Measurements from ENCODE around the gene SLAIN1.
A peak's percentile ranks its signal among the peaks of the same experiment; 100 is the strongest.

The SLAIN1 gene

GRCh38 chr13:77751513-77752456 is 54.3 kb downstream of the SLAIN1 start:
- TF ChIP-seq POLR2A (IDR thresholded peaks at IDR 0.05; ENCODE audit: low read length) (no peak), GATA1 (IDR thresholded peaks at IDR 0.05; ENCODE audit: low read depth, low read length) (no peak)
- DNase-seq = peak; percentile 63 to 73

- no peak for TF ChIP-seq GATA1 (IDR thresholded peaks at IDR 0.05; ENCODE audit: low read depth, low read length)
- no peak for TF ChIP-seq POLR2A (IDR thresholded peaks at IDR 0.05; ENCODE audit: low read length)
- peak; percentile 27 to 64 for DNase-seq
These were observed 55.1 kb downstream of the SLAIN1 start for GRCh38 chr13:77752512-77753069.

- no peak for DNase-seq
- TF ChIP-seq GATA1 (IDR thresholded peaks at IDR 0.05; ENCODE audit: low read depth, low read length) (no peak), POLR2A (IDR thresholded peaks at IDR 0.05; ENCODE audit: low read length) (no peak)
These were observed 63.4 kb downstream of the SLAIN1 start for GRCh38 chr13:77760893-77761292.

GRCh38 chr13:77767413-77767812 is 69.9 kb downstream of the SLAIN1 start:
- no peak for DNase-seq
- TF ChIP-seq POLR2A (IDR thresholded peaks at IDR 0.05; ENCODE audit: low read length) = no peak
- no peak for TF ChIP-seq GATA1 (IDR thresholded peaks at IDR 0.05; ENCODE audit: low read depth, low read length)

- TF ChIP-seq GATA1 (IDR thresholded peaks at IDR 0.05; ENCODE audit: low read depth, low read length) (no peak), POLR2A (IDR thresholded peaks at IDR 0.05; ENCODE audit: low read length) (no peak)
- DNase-seq = no peak
These were observed 76.7 kb downstream of the SLAIN1 start for GRCh38 chr13:77774181-77774580.

GRCh38 chr13:77776704-77777103 is 79.2 kb downstream of the SLAIN1 start:
- no peak for DNase-seq
- TF ChIP-seq GATA1 (IDR thresholded peaks at IDR 0.05; ENCODE audit: low read depth, low read length) = no peak
- no peak for TF ChIP-seq POLR2A (IDR thresholded peaks at IDR 0.05; ENCODE audit: low read length)

DNA sequence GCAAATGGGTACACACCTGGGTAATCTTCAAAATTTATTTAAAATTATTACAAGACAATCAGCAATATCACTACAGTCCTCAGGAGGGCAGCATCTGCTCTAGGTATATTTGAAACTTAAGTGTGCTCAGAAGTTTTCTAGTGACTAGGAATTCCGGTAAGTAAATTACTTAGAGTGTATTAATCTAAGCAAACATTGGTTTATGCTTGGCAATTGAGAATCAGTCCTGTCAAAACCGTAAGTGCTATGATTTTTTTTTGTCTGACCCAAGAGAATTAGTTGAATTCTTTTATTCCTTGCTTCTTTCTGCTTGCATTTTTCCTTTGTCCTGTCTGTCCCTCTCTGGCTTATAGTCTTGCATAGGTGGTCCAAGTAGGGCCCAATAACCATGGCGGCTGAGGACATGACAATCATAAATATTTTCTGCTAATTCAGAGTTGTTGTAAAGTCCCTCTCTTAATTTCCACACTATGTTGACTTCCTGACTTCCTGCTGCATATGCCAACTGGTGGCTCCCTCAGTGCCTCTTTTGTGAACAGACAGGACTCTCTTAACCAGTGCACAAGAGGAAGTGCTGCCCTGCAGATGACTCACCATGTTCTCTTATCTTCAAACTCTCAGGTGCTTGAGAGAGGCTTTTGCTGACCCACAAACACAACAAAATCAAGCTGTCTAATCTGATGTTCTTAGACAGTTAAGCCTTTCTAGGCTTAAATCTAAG is 82.2 kb downstream of the SLAIN1 start:
- TF ChIP-seq POLR2A (IDR thresholded peaks at IDR 0.05; ENCODE audit: low read length) (no peak), GATA1 (IDR thresholded peaks at IDR 0.05; ENCODE audit: low read depth, low read length) (no peak)
- DNase-seq = peak; percentile 62 to 72

DNA sequence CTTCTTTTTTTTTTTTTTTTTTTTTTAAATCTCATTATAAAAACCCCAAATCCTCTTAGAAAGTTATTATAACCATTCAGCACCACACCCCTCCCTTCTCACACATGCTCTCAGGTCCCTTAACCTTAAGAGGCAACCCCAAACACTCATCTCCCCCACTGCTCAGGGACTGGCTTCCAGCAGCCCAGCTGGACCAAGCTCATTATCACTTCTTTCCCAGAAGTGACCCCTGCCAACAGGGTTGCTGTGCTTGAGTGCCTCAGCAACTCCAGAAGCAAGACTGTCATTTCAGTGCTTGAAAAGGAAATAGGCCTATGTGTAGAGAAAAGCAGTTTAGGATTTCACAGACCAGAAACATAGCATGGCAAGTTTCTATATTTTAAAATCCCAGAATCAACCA is 84.3 kb downstream of the SLAIN1 start:
- DNase-seq = no peak
- no peak for TF ChIP-seq GATA1 (IDR thresholded peaks at IDR 0.05; ENCODE audit: low read depth, low read length)
- no peak for TF ChIP-seq POLR2A (IDR thresholded peaks at IDR 0.05; ENCODE audit: low read length)

GRCh38 chr13:77784515-77784914 is 87.0 kb downstream of the SLAIN1 start:
- DNase-seq = no peak
- TF ChIP-seq POLR2A (IDR thresholded peaks at IDR 0.05; ENCODE audit: low read length) = no peak
- TF ChIP-seq GATA1 (IDR thresholded peaks at IDR 0.05; ENCODE audit: low read depth, low read length) = no peak

DNA sequence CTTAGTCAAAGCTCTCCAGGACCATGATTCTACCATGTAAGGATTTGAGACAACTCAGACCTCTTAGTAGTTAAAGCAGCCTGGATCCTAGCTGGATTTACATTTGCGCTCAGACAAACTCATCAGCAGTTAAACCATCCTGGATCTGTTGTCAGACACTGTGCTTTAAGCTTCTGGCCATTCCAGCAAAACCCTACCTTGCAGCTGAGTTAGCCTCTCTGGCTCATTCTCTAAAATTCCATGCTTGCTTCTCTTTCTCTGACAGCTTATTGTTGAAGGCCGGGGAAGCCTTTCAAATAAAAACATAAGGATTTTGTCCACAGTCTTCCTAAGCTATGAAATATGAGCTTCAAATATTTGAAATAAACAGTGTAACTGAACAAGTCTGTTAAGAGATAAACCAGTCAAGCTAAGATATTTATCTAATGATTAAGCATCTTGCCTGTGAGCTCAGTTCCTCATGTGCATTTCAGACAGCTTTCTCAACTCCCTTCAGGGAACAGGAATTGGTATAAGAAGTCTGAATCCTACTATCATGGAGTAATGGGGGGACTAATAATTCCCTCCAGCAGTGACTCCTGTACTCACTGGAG is 89.3 kb downstream of the SLAIN1 start:
- TF ChIP-seq POLR2A (IDR thresholded peaks at IDR 0.05; ENCODE audit: low read length) = no peak
- TF ChIP-seq GATA1 (IDR thresholded peaks at IDR 0.05; ENCODE audit: low read depth, low read length) = no peak
- no peak for DNase-seq

DNA sequence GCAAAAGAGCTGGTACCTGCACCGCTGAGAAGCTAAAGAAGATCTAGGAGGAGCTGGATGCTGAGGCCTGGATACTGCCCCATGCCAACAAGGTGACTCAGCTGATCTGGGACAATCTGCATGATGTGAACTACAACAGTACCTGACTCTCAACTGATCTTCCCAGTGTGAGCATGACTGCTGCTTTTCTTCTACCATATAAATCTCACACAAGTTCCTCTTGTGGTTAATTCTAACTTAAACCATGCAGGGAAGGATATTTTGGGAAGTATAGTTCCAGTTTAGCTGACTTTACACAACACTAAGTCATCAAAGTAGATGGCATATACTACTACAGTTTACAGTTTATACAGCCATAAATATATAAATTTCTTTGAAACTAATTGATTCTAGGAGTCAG is 91.9 kb downstream of the SLAIN1 start:
- TF ChIP-seq POLR2A (IDR thresholded peaks at IDR 0.05; ENCODE audit: low read length) (no peak), GATA1 (IDR thresholded peaks at IDR 0.05; ENCODE audit: low read depth, low read length) (no peak)
- no peak for DNase-seq

- TF ChIP-seq GATA1 (IDR thresholded peaks at IDR 0.05; ENCODE audit: low read depth, low read length) = no peak
- TF ChIP-seq POLR2A (IDR thresholded peaks at IDR 0.05; ENCODE audit: low read length) = no peak
These were observed 102.7 kb downstream of the SLAIN1 start for GRCh38 chr13:77800219-77800618.

DNA sequence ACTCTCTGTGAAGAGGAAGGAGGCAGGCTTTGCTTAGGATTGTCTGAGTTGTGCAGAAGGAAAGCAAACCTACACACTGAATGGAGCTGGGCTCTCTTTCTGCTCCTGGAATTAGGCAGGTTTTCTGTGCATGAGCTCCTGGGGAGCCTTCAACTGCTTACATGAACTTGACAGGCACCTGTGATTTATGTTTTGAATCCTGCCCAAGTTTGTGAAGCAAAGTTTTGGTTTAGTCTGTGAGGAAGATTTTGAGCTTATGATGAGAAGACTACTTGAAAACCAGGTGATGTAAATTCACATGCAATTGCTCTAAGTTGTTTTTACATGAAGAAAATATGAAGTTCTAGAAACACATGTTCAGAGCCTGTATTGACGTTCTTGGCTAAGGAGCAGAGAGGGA is 109.0 kb downstream of the SLAIN1 start:
- DNase-seq = no peak
- TF ChIP-seq GATA1 (IDR thresholded peaks at IDR 0.05; ENCODE audit: low read depth, low read length) (no peak), POLR2A (IDR thresholded peaks at IDR 0.05; ENCODE audit: low read length) (no peak)

More at GRCh38 chr13:77800219-77800618, 102.7 kb downstream of the SLAIN1 start:
- DNase-seq = no peak

Data from erythroblast (primary cell).